Measurements from ENCODE around the gene FSD1.
"Not testable (repeated sequence)": the region's sequence is repeated elsewhere in the genome, so short reads cannot be mapped to it uniquely, and the experiment has no call there.

Gene FSD1

DNA sequence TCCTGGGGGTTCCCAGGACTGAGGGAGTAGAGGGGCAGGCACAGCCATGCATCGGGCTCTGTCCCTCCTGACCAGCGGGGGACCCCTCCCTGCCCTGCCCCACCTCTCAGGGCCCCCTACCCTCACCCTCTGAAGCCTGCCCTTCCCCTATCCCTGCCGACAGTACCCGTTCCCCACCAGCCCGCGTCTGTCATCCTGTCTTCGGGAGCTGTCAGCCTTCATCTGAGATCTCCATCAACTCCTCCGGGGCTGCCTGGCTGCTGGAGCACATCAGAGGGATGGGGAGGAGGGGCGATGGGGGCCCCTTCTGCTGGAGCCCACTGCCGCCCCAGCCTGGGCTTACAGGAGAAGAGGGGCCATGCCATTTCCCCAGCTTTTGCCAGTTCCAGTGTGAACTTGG lies 31.5 kb upstream of the FSD1 start:
- peak; percentile 45 for DNase-seq
- Histone ChIP-seq H3K4me1 (peaks cover 7% of the 10 kb centered on the region), H3K9me3 (0 out of 2 replicates have a peak, but pooled peaks cover 3% of the 10 kb centered on the region), H3K36me3 (peaks cover 18% of the 10 kb centered on the region), H3K4me3 (ENCODE audit: low read depth, low read length) (no peak overlapping the region), H3K27me3 (no peaks in the 10 kb centered on the region)
- TF ChIP-seq, protein P1, sequence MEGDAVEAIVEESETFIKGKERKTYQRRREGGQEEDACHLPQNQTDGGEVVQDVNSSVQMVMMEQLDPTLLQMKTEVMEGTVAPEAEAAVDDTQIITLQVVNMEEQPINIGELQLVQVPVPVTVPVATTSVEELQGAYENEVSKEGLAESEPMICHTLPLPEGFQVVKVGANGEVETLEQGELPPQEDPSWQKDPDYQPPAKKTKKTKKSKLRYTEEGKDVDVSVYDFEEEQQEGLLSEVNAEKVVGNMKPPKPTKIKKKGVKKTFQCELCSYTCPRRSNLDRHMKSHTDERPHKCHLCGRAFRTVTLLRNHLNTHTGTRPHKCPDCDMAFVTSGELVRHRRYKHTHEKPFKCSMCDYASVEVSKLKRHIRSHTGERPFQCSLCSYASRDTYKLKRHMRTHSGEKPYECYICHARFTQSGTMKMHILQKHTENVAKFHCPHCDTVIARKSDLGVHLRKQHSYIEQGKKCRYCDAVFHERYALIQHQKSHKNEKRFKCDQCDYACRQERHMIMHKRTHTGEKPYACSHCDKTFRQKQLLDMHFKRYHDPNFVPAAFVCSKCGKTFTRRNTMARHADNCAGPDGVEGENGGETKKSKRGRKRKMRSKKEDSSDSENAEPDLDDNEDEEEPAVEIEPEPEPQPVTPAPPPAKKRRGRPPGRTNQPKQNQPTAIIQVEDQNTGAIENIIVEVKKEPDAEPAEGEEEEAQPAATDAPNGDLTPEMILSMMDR (IDR thresholded peaks at IDR 0.05; ENCODE audit: low read depth, low read length) = no peak

DNA sequence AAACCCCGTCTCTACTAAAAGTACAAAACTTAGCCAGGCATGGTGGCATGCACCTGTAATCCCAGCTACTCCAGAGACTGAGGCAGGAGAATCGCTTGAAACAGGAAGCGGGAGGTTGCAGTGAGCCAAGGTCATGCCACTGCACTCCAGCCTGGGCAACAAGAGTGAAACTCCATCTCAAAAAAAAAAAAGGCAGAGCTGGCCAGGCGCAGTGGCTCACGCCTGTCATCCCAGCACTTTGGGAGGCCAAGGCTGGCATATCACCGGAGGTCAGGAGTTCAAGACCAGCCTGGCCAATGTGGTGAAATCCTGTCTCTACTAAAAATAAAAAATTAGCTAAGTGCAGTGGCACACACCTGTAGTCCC lies 30.1 kb upstream of the FSD1 start:
- not testable (repeated sequence) for H3K27me3 ChIP-seq; H3K9me3 ChIP-seq; H3K4me3 ChIP-seq (ENCODE audit: low read depth, low read length); DNase-seq; H3K36me3 ChIP-seq
- peaks cover 10% of the 10 kb centered on the region for H3K4me1 ChIP-seq

DNA sequence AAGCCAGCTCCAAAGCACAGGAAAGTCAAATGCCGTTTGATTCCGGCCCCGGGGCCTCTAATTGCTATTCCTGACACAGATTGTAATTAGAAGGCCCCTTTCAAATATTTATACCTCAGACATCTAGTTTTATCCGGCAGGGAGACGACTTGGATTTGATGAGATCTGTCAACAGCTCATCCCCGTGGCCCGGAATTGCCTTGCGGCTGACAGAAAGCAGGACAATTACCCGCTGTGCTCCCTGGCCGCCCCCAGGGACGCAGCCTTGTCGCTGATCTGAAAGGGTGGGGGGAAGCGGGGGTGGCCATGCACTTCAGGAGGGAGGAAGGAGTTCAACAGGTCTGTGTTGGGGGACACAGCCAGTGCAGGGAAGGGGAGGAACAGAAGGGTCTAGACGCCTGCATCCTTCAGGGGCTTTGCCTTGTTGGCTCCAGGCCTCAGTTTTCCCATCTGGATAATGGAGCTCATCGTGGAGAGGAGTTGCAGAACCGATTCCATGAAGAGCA lies 27.2 kb upstream of the FSD1 start:
- Histone ChIP-seq H3K27me3 (no peaks in the 10 kb centered on the region), H3K4me3 (ENCODE audit: low read depth, low read length) (peak overlapping the region; percentile 29; the same call in 1 of the 2 replicates), H3K4me1 (peaks cover 10% of the 10 kb centered on the region), H3K36me3 (peaks cover 16% of the 10 kb centered on the region), H3K9me3 (no peaks in the 10 kb centered on the region)
- TF ChIP-seq, protein P1 (IDR thresholded peaks at IDR 0.05; ENCODE audit: low read depth, low read length) = no peak
- peak; percentile 94 for DNase-seq

DNA sequence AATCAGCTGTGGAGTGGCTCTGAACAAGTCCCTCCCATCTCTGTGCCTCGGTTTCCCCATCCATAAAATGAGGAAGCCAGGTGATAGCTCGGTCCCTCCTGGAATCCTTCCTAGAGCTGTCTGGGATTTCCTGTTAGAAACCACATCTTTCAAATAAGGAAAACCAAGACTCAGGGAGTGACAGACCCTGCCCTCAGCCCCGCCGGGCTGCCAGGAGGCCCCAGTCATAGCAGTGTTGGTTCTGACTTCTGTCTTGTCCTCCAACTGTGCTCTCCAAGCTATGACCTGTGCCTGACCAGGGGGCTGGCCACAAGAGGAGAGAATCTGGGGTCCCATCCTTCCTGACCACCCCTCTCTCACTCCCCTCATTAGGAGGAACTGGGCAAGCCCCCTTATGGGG lies 26.4 kb upstream of the FSD1 start:
- DNase-seq = peak; percentile 62
- H3K4me1 ChIP-seq = peaks cover 8% of the 10 kb centered on the region
- H3K9me3 ChIP-seq = no peaks in the 10 kb centered on the region
- TF ChIP-seq, protein P1 (IDR thresholded peaks at IDR 0.05; ENCODE audit: low read depth, low read length) = no peak
- H3K4me3 ChIP-seq (ENCODE audit: low read depth, low read length) = peak overlapping the region; percentile 22
- H3K27me3 ChIP-seq = no peaks in the 10 kb centered on the region
- H3K36me3 ChIP-seq = peaks cover 21% of the 10 kb centered on the region

DNA sequence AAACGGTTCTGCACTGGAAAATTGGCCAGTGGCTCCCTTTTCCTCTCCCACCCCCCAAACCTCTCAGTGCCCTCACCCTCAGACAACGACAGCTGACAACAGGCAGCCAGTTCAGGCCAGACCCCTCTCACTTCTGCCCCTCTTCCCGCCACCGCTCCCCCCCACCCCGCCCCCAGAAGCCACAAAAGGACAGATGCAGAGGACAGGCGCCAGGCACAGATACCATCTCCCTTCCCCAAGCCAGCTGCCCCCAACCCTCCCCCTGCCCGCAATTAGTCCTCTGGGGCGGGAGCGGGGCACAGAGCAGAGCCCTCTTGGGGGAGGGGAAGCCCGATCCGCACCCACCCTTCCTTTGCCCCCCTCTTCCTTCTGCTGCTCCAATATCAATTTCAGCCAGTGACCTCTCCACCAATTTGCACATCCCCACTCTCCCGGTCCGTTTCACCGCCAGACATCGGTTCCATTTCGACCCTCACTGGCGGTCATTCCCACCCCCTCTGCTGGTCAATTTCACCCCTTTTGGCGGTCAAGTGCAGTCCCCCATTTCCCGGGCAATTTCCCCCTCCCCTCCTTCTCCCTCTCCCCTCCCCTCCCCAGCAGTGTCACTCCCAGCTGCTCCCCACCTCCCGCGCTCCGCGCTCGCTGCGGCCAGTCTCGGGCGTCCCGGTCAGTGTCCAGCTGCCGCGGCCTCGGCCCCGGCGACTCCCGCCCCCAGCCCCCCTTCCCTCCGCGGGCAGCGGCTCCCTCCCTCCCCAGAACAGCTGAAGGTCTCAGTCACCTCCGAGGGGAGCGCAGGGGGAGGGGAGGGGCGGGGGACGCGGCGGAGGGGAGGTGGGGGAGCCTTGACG lies 25.8 kb upstream of the FSD1 start, which contains the start of gene SHD:
TSS of gene SHD (plus strand) at position 848 of the 848 bp plus-strand sequence. CDS start 798 bp downstream, outside the sequence.
- DNase-seq = peak; percentile 96
- TF ChIP-seq, protein P1 (IDR thresholded peaks at IDR 0.05; ENCODE audit: low read depth, low read length) = 0 out of 2 replicates have a peak, but pooled peaks have one; percentile 11
- H3K4me1 ChIP-seq = peaks cover 6% of the 10 kb centered on the region
- H3K27me3 ChIP-seq = no peaks in the 10 kb centered on the region
- no peaks in the 10 kb centered on the region for H3K9me3 ChIP-seq
- peak within 1 kb of the TSS; percentile 91 for H3K4me3 ChIP-seq (ENCODE audit: low read depth, low read length)
- peaks cover 28% of the 10 kb centered on the region for H3K36me3 ChIP-seq

DNA sequence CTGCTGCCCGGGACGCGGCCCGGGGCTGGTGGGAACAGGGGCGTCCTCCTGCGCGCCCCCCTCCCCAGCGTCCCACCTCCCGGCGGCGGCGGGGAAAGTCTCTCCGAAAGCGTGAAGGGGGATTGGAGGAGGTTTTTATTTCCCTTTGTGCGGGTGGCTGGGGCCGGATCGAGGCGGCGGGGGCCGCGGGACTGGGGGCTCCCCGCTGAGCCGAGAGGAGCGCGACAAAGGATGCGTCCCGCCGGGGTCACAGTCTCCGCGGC lies 25.2 kb upstream of the FSD1 start:
- no peak for DNase-seq
- H3K4me3 ChIP-seq (ENCODE audit: low read depth, low read length) = peak overlapping the region; percentile 91
- H3K27me3 ChIP-seq = no peaks in the 10 kb centered on the region

More for the DNA sequence above, 25.2 kb upstream of the FSD1 start:
- peaks cover 33% of the 10 kb centered on the region for H3K36me3 ChIP-seq
- no peaks in the 10 kb centered on the region for H3K9me3 ChIP-seq
- TF ChIP-seq, protein P1 (IDR thresholded peaks at IDR 0.05; ENCODE audit: low read depth, low read length) = no peak
- H3K4me1 ChIP-seq = peaks cover 6% of the 10 kb centered on the region

Data from BE2C (cell line).